Measurements from ENCODE around the gene MICAL3. TPM values are rescaled to one million over a fixed set of nuclear protein-coding genes. Genes with fewer than 3 reads are reported as not detected.

The MICAL3 gene
- total and polyA plus RNA-seq, 4 donors: 59.9 to 113 (median 75.9) TPM

DNA sequence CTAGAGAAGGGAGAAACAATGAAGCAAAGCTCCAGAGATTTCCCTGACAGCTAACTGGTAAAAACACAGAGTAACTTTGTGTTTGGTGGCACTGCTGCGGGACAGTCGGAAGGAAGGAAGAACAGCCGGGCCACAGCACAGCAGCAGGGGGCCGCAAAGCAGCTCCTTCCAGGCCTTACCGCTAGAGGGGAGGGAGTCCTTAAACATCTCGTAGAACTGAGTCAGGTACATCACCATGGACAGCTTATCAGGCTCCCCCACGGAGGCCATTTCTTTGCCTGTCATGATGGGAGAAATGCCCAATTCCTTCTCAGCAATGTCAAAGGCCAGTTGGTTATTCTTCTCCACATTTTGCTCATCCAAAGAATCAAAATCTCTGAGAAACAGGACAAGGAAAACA, 135.5 kb downstream of the MICAL3 start:
- H3K36me3 ChIP-seq (ENCODE audit: control insufficient read depth, insufficient read depth, low read length): peaks cover 57% of the 10 kb centered on the region
- H3K27ac ChIP-seq (ENCODE audit: low read depth, low read length): no peak overlapping the region

GRCh38 chr22:17888439-17888838, 135.9 kb downstream of the MICAL3 start:
- peaks cover 5% of the 10 kb centered on the region for H3K4me1 ChIP-seq (ENCODE audit: control insufficient read depth, insufficient read depth, low read length)
- H3K27ac ChIP-seq (ENCODE audit: low read depth, low read length): no peak overlapping the region
- WGBS (ENCODE audit: insufficient coverage): 91% methylated on average over 12 of the region's 12 CpGs
- H3K36me3 ChIP-seq (ENCODE audit: control insufficient read depth, insufficient read depth, low read length): peaks cover 54% of the 10 kb centered on the region
- no peaks in the 10 kb centered on the region for H3K9me3 ChIP-seq (ENCODE audit: control insufficient read depth, insufficient read depth, low read length)
- no peak overlapping the region for H3K4me3 ChIP-seq (ENCODE audit: low read depth, low read length)
- no peak for DNase-seq (ENCODE audit: low read depth in 4 of 6, low spot score in 6 of 6)
- H3K27me3 ChIP-seq (ENCODE audit: control insufficient read depth, insufficient read depth, low read length): no peaks in the 10 kb centered on the region

More for the DNA sequence above, 135.5 kb downstream of the MICAL3 start:
- H3K9me3 ChIP-seq (ENCODE audit: control insufficient read depth, insufficient read depth, low read length): no peaks in the 10 kb centered on the region
- H3K4me1 ChIP-seq (ENCODE audit: control insufficient read depth, insufficient read depth, low read length): peaks cover 5% of the 10 kb centered on the region
- WGBS (ENCODE audit: insufficient coverage): 37% methylated on average over 4 of the region's 7 CpGs
- no peak overlapping the region for H3K4me3 ChIP-seq (ENCODE audit: low read depth, low read length)
- DNase-seq (ENCODE audit: low read depth in 4 of 6, low spot score in 6 of 6): peak in 1 of 6 donors; percentile 31
- H3K27me3 ChIP-seq (ENCODE audit: control insufficient read depth, insufficient read depth, low read length): no peaks in the 10 kb centered on the region

GRCh38 chr22:17884893-17885292, 139.5 kb downstream of the MICAL3 start:
- H3K27me3 ChIP-seq (ENCODE audit: control insufficient read depth, insufficient read depth, low read length): no peaks in the 10 kb centered on the region
- peaks cover 66% of the 10 kb centered on the region for H3K36me3 ChIP-seq (ENCODE audit: control insufficient read depth, insufficient read depth, low read length)
- peak in 1 of 6 donors; percentile 44 for DNase-seq (ENCODE audit: low read depth in 4 of 6, low spot score in 6 of 6)
- no peak overlapping the region for H3K27ac ChIP-seq (ENCODE audit: low read depth, low read length)
- no peak overlapping the region for H3K4me3 ChIP-seq (ENCODE audit: low read depth, low read length)
- 100% methylated on average over 2 of the region's 8 CpGs for WGBS (ENCODE audit: insufficient coverage)
- no peaks in the 10 kb centered on the region for H3K9me3 ChIP-seq (ENCODE audit: control insufficient read depth, insufficient read depth, low read length)
- H3K4me1 ChIP-seq (ENCODE audit: control insufficient read depth, insufficient read depth, low read length): peaks cover 3% of the 10 kb centered on the region

DNA sequence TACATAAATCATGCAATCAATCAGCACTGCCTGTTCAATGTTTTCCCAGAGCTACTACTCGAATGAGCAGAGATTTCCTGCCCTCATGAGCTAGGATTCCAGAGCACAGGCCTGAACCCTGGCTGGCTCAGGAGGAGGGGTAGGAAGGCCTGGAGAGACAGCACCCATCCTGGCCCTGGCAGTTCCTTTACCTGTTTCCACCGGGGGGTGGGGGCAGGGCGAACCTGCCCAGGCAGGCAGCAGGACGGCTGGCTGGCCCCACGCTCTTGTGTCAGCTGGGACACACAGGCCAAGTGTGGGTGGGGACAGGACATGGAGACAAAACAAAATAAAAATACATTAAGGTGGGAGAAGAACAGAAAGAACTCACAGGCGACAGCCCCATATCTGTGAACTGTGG, 140.3 kb downstream of the MICAL3 start:
- H3K27me3 ChIP-seq (ENCODE audit: control insufficient read depth, insufficient read depth, low read length): no peaks in the 10 kb centered on the region
- peaks cover 8% of the 10 kb centered on the region for H3K4me1 ChIP-seq (ENCODE audit: control insufficient read depth, insufficient read depth, low read length)
- DNase-seq (ENCODE audit: low read depth in 4 of 6, low spot score in 6 of 6): no peak
- no peak overlapping the region for H3K27ac ChIP-seq (ENCODE audit: low read depth, low read length)
- peaks cover 72% of the 10 kb centered on the region for H3K36me3 ChIP-seq (ENCODE audit: control insufficient read depth, insufficient read depth, low read length)
- WGBS (ENCODE audit: insufficient coverage): 83% methylated on average over 3 of the region's 6 CpGs
- no peaks in the 10 kb centered on the region for H3K9me3 ChIP-seq (ENCODE audit: control insufficient read depth, insufficient read depth, low read length)
- no peak overlapping the region for H3K4me3 ChIP-seq (ENCODE audit: low read depth, low read length)

DNA sequence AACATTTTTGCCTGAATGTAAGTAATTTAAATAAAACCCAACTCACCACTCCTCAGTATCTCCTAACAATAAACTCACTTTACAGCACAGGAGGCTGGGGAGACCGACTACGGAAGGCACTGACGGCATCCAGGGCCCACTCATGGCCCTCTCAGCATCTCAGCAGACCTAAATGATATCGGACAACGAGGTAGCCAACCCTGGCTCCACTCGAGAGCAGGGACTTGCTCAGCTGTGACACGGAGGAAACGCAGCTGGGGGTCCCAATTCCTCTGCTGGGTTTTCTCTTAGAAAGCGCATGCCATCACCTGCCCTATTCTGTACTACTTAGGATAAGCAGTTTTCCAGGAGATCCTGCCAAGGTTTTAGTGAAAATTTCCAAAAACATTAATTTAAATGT, 141.0 kb downstream of the MICAL3 start:
- H3K4me1 ChIP-seq (ENCODE audit: control insufficient read depth, insufficient read depth, low read length): peaks cover 11% of the 10 kb centered on the region
- no peaks in the 10 kb centered on the region for H3K27me3 ChIP-seq (ENCODE audit: control insufficient read depth, insufficient read depth, low read length)
- no peak for DNase-seq (ENCODE audit: low read depth in 4 of 6, low spot score in 6 of 6)
- no peak overlapping the region for H3K4me3 ChIP-seq (ENCODE audit: low read depth, low read length)
- H3K9me3 ChIP-seq (ENCODE audit: control insufficient read depth, insufficient read depth, low read length): no peaks in the 10 kb centered on the region
- peaks cover 68% of the 10 kb centered on the region for H3K36me3 ChIP-seq (ENCODE audit: control insufficient read depth, insufficient read depth, low read length)
- no peak overlapping the region for H3K27ac ChIP-seq (ENCODE audit: low read depth, low read length)
- 92% methylated on average over 8 of the region's 9 CpGs for WGBS (ENCODE audit: insufficient coverage)

GRCh38 chr22:17882727-17883126, 141.6 kb downstream of the MICAL3 start:
- peaks cover 18% of the 10 kb centered on the region for H3K4me1 ChIP-seq (ENCODE audit: control insufficient read depth, insufficient read depth, low read length)
- no peak for DNase-seq (ENCODE audit: low read depth in 4 of 6, low spot score in 6 of 6)
- peaks cover 69% of the 10 kb centered on the region for H3K36me3 ChIP-seq (ENCODE audit: control insufficient read depth, insufficient read depth, low read length)
- H3K27ac ChIP-seq (ENCODE audit: low read depth, low read length): no peak overlapping the region
- H3K4me3 ChIP-seq (ENCODE audit: low read depth, low read length): no peak overlapping the region
- WGBS (ENCODE audit: insufficient coverage): 97% methylated on average over 7 of the region's 8 CpGs
- no peaks in the 10 kb centered on the region for H3K27me3 ChIP-seq (ENCODE audit: control insufficient read depth, insufficient read depth, low read length)
- H3K9me3 ChIP-seq (ENCODE audit: control insufficient read depth, insufficient read depth, low read length): no peaks in the 10 kb centered on the region

- Histone ChIP-seq H3K27ac (ENCODE audit: low read depth, low read length) (no peak overlapping the region), H3K9me3 (ENCODE audit: control insufficient read depth, insufficient read depth, low read length) (no peaks in the 10 kb centered on the region), H3K4me1 (ENCODE audit: control insufficient read depth, insufficient read depth, low read length) (peaks cover 19% of the 10 kb centered on the region), H3K36me3 (ENCODE audit: control insufficient read depth, insufficient read depth, low read length) (peaks cover 69% of the 10 kb centered on the region), H3K4me3 (ENCODE audit: low read depth, low read length) (no peak overlapping the region), H3K27me3 (ENCODE audit: control insufficient read depth, insufficient read depth, low read length) (no peaks in the 10 kb centered on the region)
- DNase-seq (ENCODE audit: low read depth in 4 of 6, low spot score in 6 of 6): no peak
- 83% methylated on average over 2 of the region's 2 CpGs for WGBS (ENCODE audit: insufficient coverage)
These were observed 142.2 kb downstream of the MICAL3 start for GRCh38 chr22:17882162-17882561.

DNA sequence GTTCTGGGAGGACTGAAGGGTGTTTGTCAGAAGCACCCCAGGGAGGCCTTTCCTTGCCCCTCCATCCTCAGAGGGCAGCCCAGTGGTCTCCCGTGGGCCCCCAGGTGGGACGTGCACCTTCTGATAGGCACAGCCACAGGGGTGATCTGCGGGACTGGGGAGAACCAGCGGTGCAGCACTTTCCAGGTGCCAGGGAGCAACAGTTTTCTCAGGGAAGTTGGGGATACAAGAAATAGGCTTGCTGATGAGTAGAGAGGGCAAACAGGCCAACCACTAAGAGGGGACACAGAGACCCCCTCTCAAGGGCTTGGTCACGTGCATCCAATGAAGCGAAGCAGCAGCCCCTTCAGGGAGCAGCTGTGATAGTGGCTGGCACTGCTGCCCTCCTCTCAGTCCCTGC, 143.0 kb downstream of the MICAL3 start:
- Histone ChIP-seq H3K4me3 (ENCODE audit: low read depth, low read length) (no peak overlapping the region), H3K27ac (ENCODE audit: low read depth, low read length) (no peak overlapping the region), H3K36me3 (ENCODE audit: control insufficient read depth, insufficient read depth, low read length) (peaks cover 68% of the 10 kb centered on the region), H3K27me3 (ENCODE audit: control insufficient read depth, insufficient read depth, low read length) (no peaks in the 10 kb centered on the region), H3K4me1 (ENCODE audit: control insufficient read depth, insufficient read depth, low read length) (peaks cover 19% of the 10 kb centered on the region), H3K9me3 (ENCODE audit: control insufficient read depth, insufficient read depth, low read length) (no peaks in the 10 kb centered on the region)
- WGBS (ENCODE audit: insufficient coverage): 88% methylated on average over 6 of the region's 6 CpGs
- DNase-seq (ENCODE audit: low read depth in 4 of 6, low spot score in 6 of 6): no peak

- H3K9me3 ChIP-seq (ENCODE audit: control insufficient read depth, insufficient read depth, low read length): no peaks in the 10 kb centered on the region
These were observed 143.9 kb downstream of the MICAL3 start for GRCh38 chr22:17880468-17880867.

DNA sequence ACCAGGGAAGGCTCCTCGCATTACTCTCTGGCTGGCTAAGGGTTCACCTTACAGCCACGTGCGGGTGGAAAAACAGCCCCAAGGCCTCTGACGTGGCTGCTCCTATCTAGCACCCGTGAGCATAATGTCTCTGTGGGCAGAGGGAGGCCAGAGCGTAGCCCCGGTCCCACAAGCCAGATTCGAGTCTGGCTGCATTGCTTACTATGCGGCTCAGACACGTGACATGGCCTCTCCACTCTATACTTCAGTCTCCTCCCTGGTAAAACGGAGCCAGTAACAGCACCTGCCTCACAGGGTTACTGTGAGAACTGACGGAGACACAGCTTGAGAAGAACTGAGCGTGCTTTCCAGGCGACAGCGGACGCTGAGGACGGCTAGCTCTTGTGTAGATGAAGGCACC, 144.3 kb downstream of the MICAL3 start:
- Histone ChIP-seq H3K4me1 (ENCODE audit: control insufficient read depth, insufficient read depth, low read length) (peaks cover 22% of the 10 kb centered on the region), H3K9me3 (ENCODE audit: control insufficient read depth, insufficient read depth, low read length) (no peaks in the 10 kb centered on the region), H3K27ac (ENCODE audit: low read depth, low read length) (no peak overlapping the region), H3K4me3 (ENCODE audit: low read depth, low read length) (no peak overlapping the region), H3K36me3 (ENCODE audit: control insufficient read depth, insufficient read depth, low read length) (peaks cover 65% of the 10 kb centered on the region), H3K27me3 (ENCODE audit: control insufficient read depth, insufficient read depth, low read length) (no peaks in the 10 kb centered on the region)
- DNase-seq (ENCODE audit: low read depth in 4 of 6, low spot score in 6 of 6): no peak
- WGBS (ENCODE audit: insufficient coverage): 84% methylated on average over 17 of the region's 17 CpGs

More at GRCh38 chr22:17880468-17880867, 143.9 kb downstream of the MICAL3 start:
- H3K27ac ChIP-seq (ENCODE audit: low read depth, low read length): no peak overlapping the region
- no peak for DNase-seq (ENCODE audit: low read depth in 4 of 6, low spot score in 6 of 6)
- H3K36me3 ChIP-seq (ENCODE audit: control insufficient read depth, insufficient read depth, low read length): peaks cover 65% of the 10 kb centered on the region
- no peaks in the 10 kb centered on the region for H3K27me3 ChIP-seq (ENCODE audit: control insufficient read depth, insufficient read depth, low read length)
- H3K4me3 ChIP-seq (ENCODE audit: low read depth, low read length): no peak overlapping the region
- peaks cover 22% of the 10 kb centered on the region for H3K4me1 ChIP-seq (ENCODE audit: control insufficient read depth, insufficient read depth, low read length)
- 96% methylated on average over 9 of the region's 10 CpGs for WGBS (ENCODE audit: insufficient coverage)

Measured in spinal cord (tissue), 10 donors.